MM.1S (cell line): Measurements from ENCODE around the gene PRKCH.

Experiments
- CTCF ChIP-seq: fragments of 300-600 bp; sonication (generic); IDR thresholded peaks from 2 replicates; pipeline ENCODE4 v1.5.1; 2016; ENCODE audit warnings: antibody characterized with exemption, low read length, mixed read lengths
- EZH2phosphoT487 ChIP-seq: fragments of 300-600 bp; sonication (generic); IDR thresholded peaks from 2 replicates; pipeline ENCODE4 v1.6.1; 2018; ENCODE audit warnings: antibody characterized with exemption, low read length

- TF ChIP-seq CTCF: no peak
- no peak for TF ChIP-seq EZH2phosphoT487
These were observed 130.6 kb downstream of the PRKCH start for GRCh38 chr14:61451891-61452400.
